WTC11 (cell line): ENCODE results near the gene SULT1C2.

Source experiments
- CTCF ChIP-seq: fragments of 200-600 bp; IDR thresholded peaks from 2 replicates; pipeline ENCODE4 v1.8.0; 2022; ENCODE audit warnings: antibody characterized with exemption
- NFYB ChIP-seq: sonication (generic); formaldehyde crosslinking; conservative IDR thresholded peaks from 2 replicates; pipeline ENCODE4 v1.8.0; 2022; ENCODE audit warnings: low read depth, missing genetic modification reagents
- ZBTB21 ChIP-seq: sonication (generic); formaldehyde crosslinking; IDR thresholded peaks from 2 replicates; pipeline ENCODE4 v1.8.1; 2023; ENCODE audit warnings: mild to moderate bottlenecking, missing genetic modification reagents, borderline replicate concordance
- ZNF138 ChIP-seq: sonication (generic); formaldehyde crosslinking; conservative IDR thresholded peaks from 2 replicates; pipeline ENCODE4 v1.8.1; 2022; ENCODE audit warnings: mild to moderate bottlenecking, moderate library complexity, missing genetic modification reagents

DNA sequence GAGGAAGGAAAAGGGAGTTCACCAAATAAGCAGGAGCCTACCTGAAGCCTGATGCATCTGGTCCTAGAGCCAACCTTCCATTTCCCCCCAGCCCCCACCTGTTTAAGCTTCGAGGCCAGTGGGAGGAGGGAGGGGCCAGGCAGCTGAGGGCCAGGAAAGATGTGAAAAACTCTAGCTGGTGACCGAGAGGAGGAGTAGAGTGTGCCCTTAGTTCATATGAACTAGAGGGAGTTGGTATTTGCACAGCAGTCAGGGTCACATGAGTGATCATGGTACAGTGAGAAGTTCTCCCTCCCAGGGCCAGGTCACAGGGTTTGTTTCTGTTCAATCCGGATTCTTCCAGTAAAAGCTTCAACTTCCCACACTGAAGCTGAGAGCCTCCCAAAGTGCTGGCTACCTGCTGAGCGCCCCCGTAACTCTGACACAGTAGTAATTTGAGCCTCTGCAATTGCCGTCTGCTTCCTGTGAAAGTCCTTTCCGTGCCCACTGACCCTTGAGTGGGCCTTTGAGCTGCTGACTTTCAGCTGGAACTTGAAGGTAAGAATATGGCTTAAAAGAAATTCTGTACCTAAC lies at the start of gene SULT1C2:
- TF ChIP-seq CTCF: no peak
- no peak for TF ChIP-seq ZNF138 (CRISPR knock-in tag)
- TF ChIP-seq NFYB (CRISPR knock-in tag): no peak
- no peak for TF ChIP-seq ZBTB21 (CRISPR knock-in tag)
